Choroid plexus epithelial cell (primary cell): ENCODE measurements around the gene EFHC2.

Experiments used
- DNase-seq: peaks from one replicate; pipeline ENCODE4 v3.0.0-alpha.2; 2010; ENCODE audit warnings: low read depth
- H3K4me3 ChIP-seq: 2 replicates; pipeline ENCODE4 v1.5.1; 2011; ENCODE audit warnings: low read depth, mild to moderate bottlenecking, control low read depth, low read length, moderate library complexity
- CTCF ChIP-seq: conservative IDR thresholded peaks from 2 replicates; pipeline ENCODE4 v1.5.1; 2011; ENCODE audit warnings: low read depth, mild to moderate bottlenecking, control low read depth, inconsistent platforms, low read length, moderate library complexity

EFHC2 gene

DNA sequence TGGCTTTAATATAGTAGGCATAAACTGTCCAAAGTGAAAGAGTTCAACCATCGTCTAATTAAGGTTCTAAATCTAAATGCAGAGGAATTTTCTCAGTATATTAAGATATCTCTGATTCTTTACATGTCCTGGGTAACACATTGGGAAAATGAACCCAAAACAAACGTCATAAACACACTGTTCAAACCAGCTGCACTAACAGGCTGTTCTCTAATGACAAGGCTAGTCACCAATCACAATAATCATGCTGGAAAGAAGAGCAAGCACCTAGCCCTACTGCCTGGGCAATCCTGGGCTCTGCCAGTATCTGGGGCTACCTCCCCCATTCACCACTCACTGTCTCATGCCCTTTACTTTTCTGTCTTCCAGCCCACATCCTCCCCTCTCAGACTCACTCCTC, 107.9 kb downstream of the EFHC2 start:
- DNase-seq = no peak
- TF ChIP-seq CTCF = no peak
- H3K4me3 ChIP-seq = no peak overlapping the region

- TF ChIP-seq CTCF = no peak
- no peak overlapping the region for H3K4me3 ChIP-seq
- no peak for DNase-seq
These were observed 108.9 kb downstream of the EFHC2 start for GRCh38 chrX:44234541-44234940.

DNA sequence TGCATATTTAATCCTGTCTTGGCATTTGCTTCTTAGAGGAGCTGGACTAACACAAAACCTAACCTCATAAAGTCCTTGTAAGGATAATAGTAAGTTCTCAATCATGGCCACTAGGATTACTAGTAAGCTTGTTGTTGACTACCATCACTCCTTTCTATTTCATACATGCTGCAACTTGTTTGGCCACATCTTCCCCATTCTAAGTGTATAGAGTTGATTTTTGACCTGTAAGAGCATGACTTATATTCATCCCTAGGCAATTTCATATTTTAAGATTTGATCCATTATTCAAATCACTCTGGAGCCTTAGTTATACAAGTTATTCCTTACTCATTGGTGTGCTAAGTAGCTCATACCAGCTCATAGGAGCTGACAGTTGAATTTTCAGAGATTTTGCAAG, 109.4 kb downstream of the EFHC2 start:
- H3K4me3 ChIP-seq = no peak overlapping the region
- no peak for TF ChIP-seq CTCF
- DNase-seq = no peak

DNA sequence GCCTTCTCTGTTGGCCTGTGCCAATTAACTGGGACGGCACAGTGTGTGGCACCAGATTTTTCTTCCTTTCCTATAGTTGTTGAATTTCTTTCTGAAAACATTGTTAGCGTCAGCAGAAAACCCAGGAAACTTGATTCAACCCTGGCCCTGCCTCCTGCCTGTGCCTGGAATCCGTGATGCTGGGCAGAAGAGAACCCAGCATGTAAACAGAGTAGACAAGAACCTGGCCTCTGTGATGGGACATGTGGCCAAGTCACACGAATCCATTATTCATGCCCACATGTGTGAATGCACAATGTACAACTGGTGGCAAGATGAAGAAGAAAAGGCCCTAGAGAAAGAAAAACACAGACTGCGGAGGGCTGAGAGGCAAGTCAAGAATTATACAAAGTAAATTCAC, 111.4 kb downstream of the EFHC2 start:
- no peak overlapping the region for H3K4me3 ChIP-seq
- DNase-seq = no peak
- TF ChIP-seq CTCF = no peak

DNA sequence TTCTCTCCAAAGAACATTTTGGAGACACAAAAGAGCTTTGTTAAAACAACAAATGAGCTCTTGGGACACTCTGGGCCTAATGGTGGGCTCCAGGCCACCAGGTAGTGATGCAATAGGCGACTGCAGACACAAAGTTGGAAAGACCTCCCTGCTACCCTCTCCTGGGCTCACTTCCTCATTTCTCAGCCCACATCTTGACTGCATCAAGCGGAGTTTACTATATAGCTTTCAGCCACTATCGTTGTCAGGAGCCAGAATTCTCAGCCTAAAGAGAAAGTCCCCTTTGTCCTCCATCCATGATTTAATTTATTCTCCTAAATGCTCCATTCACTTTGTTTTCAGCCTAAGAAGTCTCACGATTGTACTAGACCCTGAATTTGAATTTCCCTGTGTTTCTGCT, 114.9 kb downstream of the EFHC2 start:
- no peak for DNase-seq
- no peak for TF ChIP-seq CTCF
- no peak overlapping the region for H3K4me3 ChIP-seq

DNA sequence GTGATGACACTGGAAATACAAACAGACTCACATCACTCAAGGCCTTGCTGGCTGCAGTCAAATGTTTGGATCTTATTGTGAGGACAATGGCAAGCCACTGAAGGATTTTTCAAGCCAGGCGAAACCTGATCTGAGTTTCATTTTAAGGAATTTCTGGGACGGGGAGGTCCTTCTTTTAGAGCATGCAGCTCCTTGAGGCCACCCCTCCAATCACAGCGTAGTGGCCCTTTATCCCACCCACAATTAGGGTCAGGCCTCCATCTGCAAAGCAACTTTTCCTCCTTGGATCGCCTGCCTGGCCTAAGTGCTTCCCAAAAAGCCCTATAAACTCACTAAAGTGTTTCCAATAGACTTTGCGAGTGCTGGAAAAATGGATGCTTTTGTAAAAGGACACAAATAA, 115.5 kb downstream of the EFHC2 start:
- H3K4me3 ChIP-seq = no peak overlapping the region
- DNase-seq = no peak

More for the DNA sequence above, 115.5 kb downstream of the EFHC2 start:
- no peak for TF ChIP-seq CTCF
